VCaP (cell line): ENCODE results near the gene MTERF4.

ENCODE experiments used
- H3K27ac ChIP-seq: fragments of 450-650 bp; 2 replicates; pipeline ENCODE4 v1.5.1; 2017
- CTCF ChIP-seq: fragments of 450-650 bp; conservative IDR thresholded peaks from 2 replicates; pipeline ENCODE4 v1.5.1; 2017; ENCODE audit warnings: mild to moderate bottlenecking, moderate library complexity

The MTERF4 gene

GRCh38 chr2:241048949-241049343 lies 53.1 kb downstream of the MTERF4 start:
- TF ChIP-seq CTCF, result no peak
- no peak overlapping the region for H3K27ac ChIP-seq

GRCh38 chr2:241048149-241048948 lies 53.7 kb downstream of the MTERF4 start:
- no peak overlapping the region for H3K27ac ChIP-seq
- TF ChIP-seq CTCF, result no peak

GRCh38 chr2:241047253-241048010 lies 54.7 kb downstream of the MTERF4 start:
- no peak for TF ChIP-seq CTCF
- no peak overlapping the region for H3K27ac ChIP-seq
